Activated naive CD8-positive, alpha-beta T cell treated with anti-CD3 and anti-CD28 coated beads, Interleukin-2, amount 50 U/mL, for 24 hours (primary cell): ENCODE measurements around the gene SPDL1.
A peak's percentile ranks its signal among the peaks of the same experiment; 100 is the strongest.
"Not testable (repeated sequence)": the region's sequence is repeated elsewhere in the genome, so short reads cannot be mapped to it uniquely, and the experiment has no call there.

Source experiments
- ATAC-seq: fragments of 150-1000 bp; cut with Tn5 transposase; one replicate; pipeline ENCODE4 v1.10.0; 2021
- DNase-seq: peaks from one replicate; pipeline ENCODE4 v3.0.0; 2021
- H3K27ac Mint-ChIP-seq: one replicate; pipeline ENCODE4 v1.8.0; 2021; ENCODE audit warnings: mild to moderate bottlenecking, mixed read lengths
- H3K27me3 Mint-ChIP-seq: one replicate; pipeline ENCODE4 v1.8.0; 2021; ENCODE audit warnings: mixed read lengths
- H3K36me3 Mint-ChIP-seq: one replicate; pipeline ENCODE4 v1.8.0; 2021; ENCODE audit warnings: low read depth, mixed read lengths
- H3K4me1 Mint-ChIP-seq: one replicate; pipeline ENCODE4 v1.8.0; 2021; ENCODE audit warnings: mixed read lengths
- H3K4me3 Mint-ChIP-seq: one replicate; pipeline ENCODE4 v1.8.0; 2021; ENCODE audit warnings: mild to moderate bottlenecking, moderate library complexity, mixed read lengths
- H3K9me3 Mint-ChIP-seq: one replicate; pipeline ENCODE4 v1.8.0; 2021; ENCODE audit warnings: mixed read lengths

Gene SPDL1

DNA sequence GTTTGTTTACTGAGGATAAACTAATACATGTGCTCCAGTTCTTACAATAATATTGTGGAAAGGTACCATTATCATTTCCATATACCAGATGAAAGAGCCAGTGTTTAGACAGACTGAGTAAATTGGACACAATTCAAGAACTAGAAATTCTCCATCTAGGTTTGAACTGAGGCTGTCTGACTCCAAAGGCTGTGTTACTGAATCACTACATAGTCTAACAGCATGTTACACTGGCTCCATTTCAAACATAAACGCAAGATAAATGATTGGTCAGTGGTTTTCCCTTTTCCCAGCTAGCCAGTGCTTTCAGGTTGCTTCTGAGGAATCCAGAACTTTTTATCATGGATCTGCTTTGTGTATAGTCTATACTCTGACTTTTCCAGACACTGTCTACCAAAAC is 8.1 kb downstream of the SPDL1 start:
- Mint-ChIP-seq H3K27me3 (no peaks in the 10 kb centered on the region), H3K4me1 (no peaks in the 10 kb centered on the region), H3K9me3 (no peaks in the 10 kb centered on the region), H3K27ac (no peak overlapping the region), H3K4me3 (no peak overlapping the region), H3K36me3 (peaks cover 58% of the 10 kb centered on the region)
- DNase-seq (no peak), ATAC-seq (no peak)

DNA sequence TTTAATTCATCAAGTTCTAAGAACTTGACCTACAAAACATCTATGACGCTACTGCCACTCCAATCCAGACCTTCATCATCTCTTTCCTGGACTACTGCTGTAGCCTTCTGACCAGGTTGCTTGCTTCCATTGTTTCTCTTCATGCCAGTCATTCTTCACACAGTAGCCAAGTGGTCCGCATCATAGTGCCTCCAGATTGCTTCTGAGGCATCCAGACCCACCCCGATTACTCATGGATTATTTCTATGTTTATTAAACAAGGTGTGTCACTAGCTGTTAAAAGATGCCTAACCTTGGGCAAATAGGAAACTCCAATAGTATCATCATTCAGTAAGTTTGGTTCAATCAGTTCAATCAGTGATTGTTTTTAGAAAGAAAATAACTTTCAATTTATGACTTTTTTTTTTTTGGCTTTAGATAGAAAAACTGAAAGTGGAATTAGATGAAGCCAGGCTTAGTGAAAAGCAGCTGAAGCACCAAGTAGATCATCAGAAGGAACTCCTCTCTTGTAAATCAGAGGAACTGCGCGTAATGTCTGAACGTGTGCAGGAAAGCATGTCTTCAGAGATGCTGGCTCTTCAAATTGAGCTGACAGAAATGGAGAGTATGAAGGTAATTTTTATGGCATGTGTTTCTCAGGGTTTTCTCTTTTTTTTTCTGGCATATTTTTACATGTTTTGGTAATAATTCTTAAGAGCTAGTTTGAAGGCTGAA is 9.5 kb downstream of the SPDL1 start:
- no peaks in the 10 kb centered on the region for H3K9me3 Mint-ChIP-seq
- H3K27me3 Mint-ChIP-seq: no peaks in the 10 kb centered on the region
- H3K4me3 Mint-ChIP-seq: no peak overlapping the region
- peaks cover 64% of the 10 kb centered on the region for H3K36me3 Mint-ChIP-seq
- no peaks in the 10 kb centered on the region for H3K4me1 Mint-ChIP-seq
- no peak for ATAC-seq
- no peak for DNase-seq
- H3K27ac Mint-ChIP-seq: no peak overlapping the region

DNA sequence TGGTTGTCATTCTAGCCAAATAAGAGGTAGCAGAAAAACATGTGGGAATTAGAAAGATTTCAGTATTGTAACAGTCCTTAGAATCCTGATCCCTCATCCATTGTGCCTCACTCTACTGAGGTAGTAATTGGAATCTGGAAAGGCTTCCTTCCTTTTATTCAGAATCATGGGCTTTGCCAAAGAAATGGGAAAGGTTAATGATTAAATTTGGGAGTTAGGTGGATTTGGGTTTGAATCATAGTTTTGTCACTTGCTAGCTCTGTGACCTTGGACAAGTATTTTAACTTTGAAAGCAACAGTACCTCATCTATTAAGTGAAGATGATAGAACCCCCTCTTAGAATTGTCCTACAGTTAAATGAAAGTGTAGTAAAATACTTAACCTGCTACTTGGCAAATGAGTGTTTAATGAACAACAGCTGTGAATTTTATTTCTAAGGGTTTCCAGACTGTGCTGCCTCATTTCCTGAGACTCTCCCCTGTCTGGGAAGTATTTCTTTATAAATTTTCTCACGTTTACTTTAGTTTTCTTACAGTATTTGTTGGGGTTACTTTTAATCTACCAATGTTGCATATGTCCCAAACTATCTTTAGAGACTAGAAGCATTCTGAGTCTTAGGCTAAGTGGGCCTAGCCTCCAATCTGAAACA is 11.7 kb downstream of the SPDL1 start:
- peaks cover 62% of the 10 kb centered on the region for H3K36me3 Mint-ChIP-seq
- no peak for ATAC-seq
- H3K27ac Mint-ChIP-seq: no peak overlapping the region

DNA sequence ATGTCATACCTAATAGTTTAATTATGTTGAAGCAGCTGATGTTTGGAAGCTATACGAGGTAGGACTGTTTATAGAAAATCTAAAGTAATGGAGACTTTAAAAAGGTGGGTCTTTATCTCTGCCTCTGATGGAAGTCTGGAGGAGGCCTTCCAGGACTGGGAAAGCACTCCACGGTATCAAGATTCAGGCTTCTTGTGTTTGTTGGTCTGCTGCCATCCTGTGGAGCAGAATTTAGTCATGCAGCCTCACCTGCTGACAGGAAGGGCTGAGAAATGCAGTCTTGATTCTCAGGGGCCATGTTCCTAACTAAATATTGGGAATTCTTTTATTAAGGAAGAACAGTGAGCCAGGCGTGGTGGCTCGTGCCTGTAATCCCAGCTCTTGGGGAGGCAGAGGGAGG is 15.9 kb downstream of the SPDL1 start:
- H3K27me3 Mint-ChIP-seq: no peaks in the 10 kb centered on the region
- H3K36me3 Mint-ChIP-seq: peaks cover 59% of the 10 kb centered on the region
- ATAC-seq (no peak), DNase-seq (no peak)
- H3K4me3 Mint-ChIP-seq: no peak overlapping the region
- H3K27ac Mint-ChIP-seq: no peak overlapping the region
- no peaks in the 10 kb centered on the region for H3K9me3 Mint-ChIP-seq
- no peaks in the 10 kb centered on the region for H3K4me1 Mint-ChIP-seq

More for the DNA sequence above, 11.7 kb downstream of the SPDL1 start:
- no peaks in the 10 kb centered on the region for H3K4me1 Mint-ChIP-seq
- H3K4me3 Mint-ChIP-seq: no peak overlapping the region
- no peak for DNase-seq
- H3K9me3 Mint-ChIP-seq: no peaks in the 10 kb centered on the region
- H3K27me3 Mint-ChIP-seq: no peaks in the 10 kb centered on the region

DNA sequence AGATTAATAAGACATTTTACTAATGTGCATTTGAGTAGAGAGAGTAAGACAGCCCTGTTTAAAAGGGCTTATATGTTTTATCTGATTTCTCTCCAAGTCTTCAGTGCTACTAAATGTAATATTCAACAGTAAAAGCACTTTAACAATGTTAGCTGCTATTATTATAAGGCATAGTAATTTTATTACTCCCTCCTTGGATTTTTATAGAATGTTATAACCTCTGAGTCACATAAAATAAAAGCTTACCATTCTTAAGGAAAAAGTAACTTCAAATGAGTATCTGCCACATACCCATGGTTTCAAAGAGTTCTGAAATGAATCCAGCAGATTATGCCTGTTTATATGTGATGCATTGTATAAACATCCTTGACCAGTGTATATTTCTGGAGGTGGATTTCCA is 19.0 kb downstream of the SPDL1 start:
- DNase-seq: no peak
- Mint-ChIP-seq H3K4me1 (no peaks in the 10 kb centered on the region), H3K9me3 (no peaks in the 10 kb centered on the region), H3K36me3 (peaks cover 43% of the 10 kb centered on the region), H3K4me3 (no peak overlapping the region), H3K27ac (no peak overlapping the region), H3K27me3 (peaks cover 2% of the 10 kb centered on the region)
- ATAC-seq: no peak

DNA sequence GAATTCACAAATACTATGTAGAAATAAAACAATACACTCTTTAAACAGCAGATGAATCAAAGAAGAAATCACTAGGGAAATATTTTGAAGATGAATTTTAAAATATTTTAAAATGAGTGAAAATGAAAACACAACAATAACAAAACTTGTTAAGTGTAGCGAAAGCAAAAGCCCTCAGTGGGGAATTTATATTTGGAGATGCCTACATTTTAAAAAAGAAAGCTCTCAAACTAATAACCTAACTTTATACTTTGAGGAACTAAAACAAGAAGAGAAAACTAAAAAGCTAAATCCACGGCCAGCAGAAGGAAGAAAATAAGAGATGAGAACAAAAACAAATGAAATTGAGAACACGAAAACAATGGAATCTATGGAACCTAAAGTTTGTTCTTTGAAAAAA is 22.7 kb downstream of the SPDL1 start:
- Mint-ChIP-seq H3K4me1 (no peaks in the 10 kb centered on the region), H3K27me3 (peaks cover 5% of the 10 kb centered on the region), H3K36me3 (peaks cover 17% of the 10 kb centered on the region), H3K27ac (no peak overlapping the region), H3K4me3 (no peak overlapping the region), H3K9me3 (peaks cover 6% of the 10 kb centered on the region)
- DNase-seq (no peak), ATAC-seq (no peak)

DNA sequence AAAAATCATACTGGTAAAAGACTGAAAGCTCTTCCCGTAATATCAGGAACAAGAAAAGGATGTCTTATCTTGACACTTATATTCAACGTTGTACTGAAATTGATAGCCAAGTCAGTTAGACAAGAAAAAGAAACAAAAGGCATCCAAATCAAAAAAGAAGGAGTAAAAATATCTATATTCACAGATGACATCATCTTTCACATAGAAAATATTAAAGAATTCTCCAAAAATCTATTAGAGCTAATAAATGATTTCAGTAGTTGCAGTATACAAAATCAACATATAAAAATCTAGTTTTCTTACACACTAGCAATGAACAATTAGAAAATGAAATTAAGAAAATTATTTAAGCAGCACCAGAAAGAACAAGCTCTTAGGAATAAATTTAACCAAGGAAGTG is 24.3 kb downstream of the SPDL1 start:
- H3K4me1 Mint-ChIP-seq: no peaks in the 10 kb centered on the region
- H3K36me3 Mint-ChIP-seq: peaks cover 9% of the 10 kb centered on the region
- no peak overlapping the region for H3K27ac Mint-ChIP-seq
- ATAC-seq (no peak), DNase-seq (no peak)
- H3K9me3 Mint-ChIP-seq: peaks cover 13% of the 10 kb centered on the region
- H3K4me3 Mint-ChIP-seq: no peak overlapping the region
- peaks cover 14% of the 10 kb centered on the region for H3K27me3 Mint-ChIP-seq

DNA sequence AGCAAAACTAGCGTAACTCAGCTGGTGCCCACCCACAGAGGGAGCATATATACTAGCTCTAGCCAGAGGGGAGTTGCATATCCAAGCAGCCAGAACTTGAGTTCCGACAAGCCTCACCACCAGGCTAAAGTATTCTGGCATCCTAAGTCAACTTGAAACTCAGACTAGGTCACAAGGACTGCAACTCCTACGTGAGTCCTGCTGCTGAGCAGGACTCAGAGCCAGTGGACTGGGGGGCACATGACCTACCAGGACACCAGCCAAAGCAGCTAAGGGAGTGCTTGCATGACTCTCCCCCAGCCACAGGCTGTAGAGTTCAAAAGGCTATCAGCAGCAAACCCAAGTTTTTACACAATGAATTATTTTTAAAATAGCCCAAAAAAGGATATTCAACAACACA is 26.1 kb downstream of the SPDL1 start:
- Mint-ChIP-seq H3K9me3 (peaks cover 13% of the 10 kb centered on the region), H3K27me3 (peaks cover 22% of the 10 kb centered on the region), H3K4me3 (no peak overlapping the region), H3K36me3 (peaks cover 2% of the 10 kb centered on the region), H3K4me1 (no peaks in the 10 kb centered on the region), H3K27ac (no peak overlapping the region)
- ATAC-seq (no peak), DNase-seq (no peak)

DNA sequence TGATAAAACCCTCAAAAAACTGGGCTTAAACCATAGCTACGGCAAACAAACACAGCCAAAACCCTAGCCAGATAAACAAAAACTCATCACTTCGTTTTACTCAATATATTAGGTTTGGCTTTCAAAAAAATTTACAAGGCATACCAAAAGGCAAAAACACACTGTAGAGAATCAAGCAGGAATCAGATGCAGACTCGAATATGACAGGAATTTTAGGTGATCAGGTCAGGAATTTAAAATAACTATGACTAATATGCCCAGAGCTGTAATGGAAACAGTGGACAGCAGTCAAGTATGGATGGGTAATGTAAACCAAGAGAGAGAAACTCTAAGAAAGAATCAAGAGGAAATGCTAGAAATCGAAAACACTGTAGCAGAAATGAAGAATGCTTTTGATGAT is 27.0 kb downstream of the SPDL1 start:
- H3K36me3 Mint-ChIP-seq: peaks cover 1% of the 10 kb centered on the region
- peaks cover 13% of the 10 kb centered on the region for H3K9me3 Mint-ChIP-seq
- ATAC-seq: no peak
- H3K4me1 Mint-ChIP-seq: no peaks in the 10 kb centered on the region
- H3K27ac Mint-ChIP-seq: no peak overlapping the region
- peaks cover 23% of the 10 kb centered on the region for H3K27me3 Mint-ChIP-seq
- no peak for DNase-seq
- no peak overlapping the region for H3K4me3 Mint-ChIP-seq

DNA sequence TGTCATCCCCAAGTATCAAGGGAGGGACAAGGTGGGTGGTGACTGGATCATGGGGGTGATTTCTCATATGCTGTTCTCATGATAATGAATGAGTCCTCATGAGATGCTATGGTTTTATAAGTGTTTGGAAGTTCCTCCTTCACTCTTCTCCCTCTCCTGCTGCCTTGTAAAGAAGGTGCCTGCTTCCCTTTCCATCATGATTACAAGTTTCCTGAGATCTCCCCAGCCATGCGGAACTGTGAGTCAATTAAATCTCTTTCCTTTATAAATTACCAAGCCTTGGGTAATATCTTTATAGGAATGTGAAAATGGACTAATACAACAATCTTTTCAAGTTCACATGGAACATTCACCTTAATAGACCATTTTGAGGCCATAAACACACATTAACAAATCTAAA is 32.0 kb downstream of the SPDL1 start:
- Mint-ChIP-seq H3K4me3 (no peak overlapping the region), H3K27me3 (peaks cover 20% of the 10 kb centered on the region), H3K36me3 (no peaks in the 10 kb centered on the region), H3K4me1 (no peaks in the 10 kb centered on the region), H3K9me3 (peaks cover 16% of the 10 kb centered on the region), H3K27ac (no peak overlapping the region)
- DNase-seq: no peak
- no peak for ATAC-seq

DNA sequence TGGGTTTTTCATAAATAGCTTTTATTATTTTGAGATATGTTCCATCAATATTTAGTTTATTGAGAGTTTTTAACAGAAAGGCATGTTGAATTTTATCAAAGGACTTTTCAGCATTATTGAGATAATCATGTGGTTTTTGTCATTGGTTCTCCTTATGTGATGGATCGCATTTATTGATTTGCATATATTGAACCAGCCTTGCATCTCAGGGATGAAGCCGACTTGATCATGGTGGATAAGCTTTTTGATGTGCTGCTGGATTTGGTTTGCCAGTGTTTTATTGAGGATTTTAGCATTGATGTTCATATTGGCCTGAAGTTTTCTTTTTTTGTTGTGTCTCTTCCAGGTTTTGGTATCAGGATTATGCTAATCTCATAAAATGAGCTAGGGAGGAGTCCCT is 40.7 kb downstream of the SPDL1 start:
- H3K4me3 Mint-ChIP-seq, H3K36me3 Mint-ChIP-seq, H3K27ac Mint-ChIP-seq, ATAC-seq, H3K9me3 Mint-ChIP-seq, DNase-seq, H3K27me3 Mint-ChIP-seq, H3K4me1 Mint-ChIP-seq: not testable (repeated sequence)

DNA sequence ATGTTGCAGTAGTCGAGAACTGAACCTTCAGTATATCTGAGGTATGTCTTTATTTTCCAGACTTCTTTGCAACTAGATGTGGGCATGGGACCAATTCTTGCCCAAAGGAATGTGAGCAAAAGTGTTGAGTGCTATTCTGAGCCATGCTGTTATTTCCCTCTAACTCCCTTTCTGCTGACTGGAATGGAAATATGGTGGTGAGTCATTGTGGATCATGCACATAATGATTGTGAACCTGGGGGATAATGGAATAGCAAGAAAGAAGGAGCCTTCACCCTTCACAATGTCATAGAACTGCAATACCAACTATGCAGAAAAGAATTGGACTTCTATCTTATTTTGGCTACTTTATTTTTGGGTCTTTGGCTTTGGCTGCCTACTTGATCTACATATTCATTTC is 43.2 kb downstream of the SPDL1 start:
- DNase-seq: no peak
- H3K9me3 Mint-ChIP-seq: no peaks in the 10 kb centered on the region
- no peak overlapping the region for H3K4me3 Mint-ChIP-seq
- no peak for ATAC-seq
- peaks cover 5% of the 10 kb centered on the region for H3K4me1 Mint-ChIP-seq
- H3K27ac Mint-ChIP-seq: no peak overlapping the region
- no peaks in the 10 kb centered on the region for H3K27me3 Mint-ChIP-seq
- H3K36me3 Mint-ChIP-seq: no peaks in the 10 kb centered on the region

DNA sequence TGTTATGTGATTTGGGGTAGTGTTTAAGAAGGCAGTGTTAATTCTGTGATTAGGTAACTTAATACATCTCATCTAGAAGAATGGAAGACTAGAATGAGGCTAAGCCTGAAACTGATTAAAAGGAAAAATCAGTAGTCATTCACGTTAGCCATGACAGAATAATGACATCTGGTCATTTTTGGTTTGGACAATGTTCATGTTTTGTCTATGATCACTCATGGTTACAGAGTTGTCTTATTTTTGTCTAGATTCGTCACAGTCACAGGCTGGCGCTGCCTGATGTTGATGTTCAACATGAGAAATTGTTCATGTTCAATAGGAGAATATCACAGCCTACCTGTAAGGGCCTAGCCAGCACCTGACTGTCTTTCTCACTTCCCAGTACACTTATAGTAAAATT is 44.0 kb downstream of the SPDL1 start:
- DNase-seq (no peak), ATAC-seq (no peak)
- Mint-ChIP-seq H3K36me3 (no peaks in the 10 kb centered on the region), H3K4me1 (peaks cover 5% of the 10 kb centered on the region), H3K4me3 (no peak overlapping the region), H3K27ac (no peak overlapping the region), H3K27me3 (no peaks in the 10 kb centered on the region), H3K9me3 (no peaks in the 10 kb centered on the region)

DNA sequence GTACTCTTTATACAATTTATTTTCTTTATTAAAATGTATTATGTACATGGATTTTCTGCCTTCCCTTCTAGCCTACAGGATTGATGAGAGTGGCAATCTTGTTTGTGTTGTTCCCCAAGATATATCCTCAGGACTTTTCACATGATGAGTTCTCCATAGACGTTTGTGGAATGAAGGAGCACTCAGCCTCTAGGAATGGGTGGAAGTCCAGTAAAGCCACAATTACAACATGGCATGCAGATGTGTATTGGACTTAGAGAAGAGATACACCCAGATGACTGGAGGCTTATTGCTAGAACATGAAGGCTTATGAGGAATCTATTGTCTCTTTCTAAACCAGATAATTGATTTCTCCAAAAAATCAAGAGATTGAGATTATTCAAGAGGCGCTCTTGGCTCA is 45.3 kb downstream of the SPDL1 start:
- no peaks in the 10 kb centered on the region for H3K27me3 Mint-ChIP-seq
- no peak overlapping the region for H3K4me3 Mint-ChIP-seq
- DNase-seq (no peak), ATAC-seq (no peak)
- H3K36me3 Mint-ChIP-seq: no peaks in the 10 kb centered on the region
- no peak overlapping the region for H3K27ac Mint-ChIP-seq
- no peaks in the 10 kb centered on the region for H3K9me3 Mint-ChIP-seq
- peaks cover 5% of the 10 kb centered on the region for H3K4me1 Mint-ChIP-seq

DNA sequence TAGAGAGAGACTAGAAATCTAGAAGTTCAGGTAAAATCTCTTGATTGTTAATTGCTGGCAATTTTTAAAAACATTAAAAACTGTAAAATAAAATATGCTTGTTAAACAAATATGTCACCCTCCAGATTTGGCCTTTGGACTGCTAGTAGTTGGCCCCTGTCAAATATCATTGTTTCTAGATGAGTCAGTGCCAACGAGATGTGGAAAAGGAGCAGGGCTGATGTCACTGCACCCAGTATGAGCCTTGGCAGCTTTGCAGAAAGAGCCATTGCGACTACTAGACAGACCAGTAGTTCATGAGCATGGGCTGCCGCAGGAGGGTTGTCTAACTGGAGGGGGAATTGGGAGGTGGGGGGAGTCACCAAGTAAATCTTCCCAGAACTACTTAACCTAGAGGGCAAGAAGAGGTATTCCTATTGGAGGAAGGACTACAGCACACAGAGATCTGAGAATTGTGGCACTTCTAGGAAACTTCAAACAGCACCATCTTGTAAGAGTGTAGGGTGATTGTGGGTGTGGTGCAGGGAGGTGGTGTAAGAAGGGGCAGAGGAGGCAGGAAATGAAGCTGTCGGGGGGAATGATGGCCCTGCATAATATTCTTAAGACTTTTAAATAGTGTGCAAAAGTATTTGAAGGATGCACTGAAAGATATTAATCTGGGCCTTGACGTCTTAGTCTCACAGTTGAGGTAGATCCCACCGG is 46.4 kb downstream of the SPDL1 start:
- H3K27ac Mint-ChIP-seq: no peak overlapping the region
- H3K4me1 Mint-ChIP-seq: peaks cover 5% of the 10 kb centered on the region
- no peaks in the 10 kb centered on the region for H3K9me3 Mint-ChIP-seq
- H3K27me3 Mint-ChIP-seq: no peaks in the 10 kb centered on the region
- no peaks in the 10 kb centered on the region for H3K36me3 Mint-ChIP-seq
- H3K4me3 Mint-ChIP-seq: no peak overlapping the region
- ATAC-seq: peak; percentile 85
- no peak for DNase-seq
